Measurements from ENCODE around the gene MBD6. TPM values are rescaled to one million over a fixed set of nuclear protein-coding genes. Genes with fewer than 3 reads are reported as not detected.

MBD6 gene
- total RNA-seq, 3 donors from 2014 or later: 116 to 137 (median 120) TPM

GRCh38 chr12:57477710-57478681 is 44.6 kb upstream of the MBD6 start:
- Histone ChIP-seq H3K4me3 (no peak overlapping the region), H3K9me3 (no peaks in the 10 kb centered on the region), H3K4me1 (ENCODE audit: low read depth) (peaks cover 12% of the 10 kb centered on the region), H3K36me3 (ENCODE audit: low read depth) (no peaks in the 10 kb centered on the region)
- TF ChIP-seq, protein P1, sequence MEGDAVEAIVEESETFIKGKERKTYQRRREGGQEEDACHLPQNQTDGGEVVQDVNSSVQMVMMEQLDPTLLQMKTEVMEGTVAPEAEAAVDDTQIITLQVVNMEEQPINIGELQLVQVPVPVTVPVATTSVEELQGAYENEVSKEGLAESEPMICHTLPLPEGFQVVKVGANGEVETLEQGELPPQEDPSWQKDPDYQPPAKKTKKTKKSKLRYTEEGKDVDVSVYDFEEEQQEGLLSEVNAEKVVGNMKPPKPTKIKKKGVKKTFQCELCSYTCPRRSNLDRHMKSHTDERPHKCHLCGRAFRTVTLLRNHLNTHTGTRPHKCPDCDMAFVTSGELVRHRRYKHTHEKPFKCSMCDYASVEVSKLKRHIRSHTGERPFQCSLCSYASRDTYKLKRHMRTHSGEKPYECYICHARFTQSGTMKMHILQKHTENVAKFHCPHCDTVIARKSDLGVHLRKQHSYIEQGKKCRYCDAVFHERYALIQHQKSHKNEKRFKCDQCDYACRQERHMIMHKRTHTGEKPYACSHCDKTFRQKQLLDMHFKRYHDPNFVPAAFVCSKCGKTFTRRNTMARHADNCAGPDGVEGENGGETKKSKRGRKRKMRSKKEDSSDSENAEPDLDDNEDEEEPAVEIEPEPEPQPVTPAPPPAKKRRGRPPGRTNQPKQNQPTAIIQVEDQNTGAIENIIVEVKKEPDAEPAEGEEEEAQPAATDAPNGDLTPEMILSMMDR (IDR thresholded peaks at IDR 0.05): no peak
- intact Hi-C loops (cut with DNase I, micrococcal nuclease): no loop called here
- peak; percentile 42 for ATAC-seq
- DNase-seq: peak in 1 of 3 donors; percentile 28

GRCh38 chr12:57479043-57479375 is 43.6 kb upstream of the MBD6 start:
- peaks cover 12% of the 10 kb centered on the region for H3K4me1 ChIP-seq (ENCODE audit: low read depth)
- no peak for ATAC-seq
- intact Hi-C loops (cut with DNase I, micrococcal nuclease): no loop called here
- no peak overlapping the region for H3K4me3 ChIP-seq
- TF ChIP-seq, protein P1 (IDR thresholded peaks at IDR 0.05): no peak
- peak in 1 of 3 donors; percentile 25 for DNase-seq
- H3K36me3 ChIP-seq (ENCODE audit: low read depth): no peaks in the 10 kb centered on the region
- no peaks in the 10 kb centered on the region for H3K9me3 ChIP-seq

- Histone ChIP-seq H3K4me1 (ENCODE audit: low read depth) (peaks cover 12% of the 10 kb centered on the region), H3K9me3 (no peaks in the 10 kb centered on the region), H3K4me3 (no peak within 1 kb of the TSS), H3K36me3 (ENCODE audit: low read depth) (no peaks in the 10 kb centered on the region)
- intact Hi-C loops (cut with DNase I, micrococcal nuclease): no loop called here
- DNase-seq (peak in 1 of 3 donors; percentile 27), ATAC-seq (peak; percentile 52)
- TF ChIP-seq, protein P1 (IDR thresholded peaks at IDR 0.05): no peak
These were observed 43.1 kb upstream of the MBD6 start, which contains the start of gene ARHGAP9 for GRCh38 chr12:57479376-57480115. Gene ARHGAP9, minus strand, starts transcription at chr12:57479866. Its CDS starts 460 bp downstream, at chr12:57479406.

DNA sequence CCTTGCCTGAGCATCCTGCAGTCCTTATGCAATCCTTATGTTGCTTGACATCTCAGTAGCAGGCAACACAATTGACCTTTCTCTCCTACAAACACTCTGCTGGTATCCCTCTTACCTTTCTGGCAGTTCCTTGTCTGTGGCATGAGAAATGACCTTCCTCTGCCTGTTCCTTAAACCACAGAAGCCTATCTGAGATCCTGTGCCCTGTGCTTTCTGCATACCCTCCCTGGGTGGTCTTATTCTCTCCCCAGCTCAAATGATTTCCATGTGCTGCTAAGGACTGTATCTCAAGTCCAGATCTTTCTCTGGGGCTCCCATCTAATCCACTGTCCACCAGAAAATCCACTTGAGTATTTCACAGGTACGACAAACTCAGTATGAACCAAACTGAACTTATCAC is 41.0 kb upstream of the MBD6 start:
- ATAC-seq (no peak), DNase-seq (no peak)
- Histone ChIP-seq H3K4me3 (no peak overlapping the region), H3K9me3 (no peaks in the 10 kb centered on the region), H3K4me1 (ENCODE audit: low read depth) (no peaks in the 10 kb centered on the region), H3K36me3 (ENCODE audit: low read depth) (no peaks in the 10 kb centered on the region)
- intact Hi-C loops (cut with DNase I, micrococcal nuclease): no loop called here
- TF ChIP-seq, protein P1 (IDR thresholded peaks at IDR 0.05): no peak

GRCh38 chr12:57483466-57483865 is 39.2 kb upstream of the MBD6 start:
- intact Hi-C loops (cut with DNase I, micrococcal nuclease): no loop called here
- Histone ChIP-seq H3K4me1 (ENCODE audit: low read depth) (peaks cover under 1% of the 10 kb centered on the region), H3K9me3 (no peaks in the 10 kb centered on the region), H3K4me3 (no peak overlapping the region), H3K36me3 (ENCODE audit: low read depth) (no peaks in the 10 kb centered on the region)
- ATAC-seq (no peak), DNase-seq (no peak)
- TF ChIP-seq, protein P1 (IDR thresholded peaks at IDR 0.05): no peak
